ENCODE results near the gene FAM174B. TPM values are rescaled to one million over a fixed set of nuclear protein-coding genes. Genes with fewer than 3 reads are reported as not detected.

The FAM174B gene
- total RNA-seq, 2 experiments from 2014 or later: 3.4 to 3.6 TPM

GRCh38 chr15:92606126-92606835, 49.3 kb downstream of the FAM174B start:
- DNase-seq (no peak), ATAC-seq (ENCODE audit: poor library complexity) (no peak)
- Histone ChIP-seq H3K27me3 (ENCODE audit: control insufficient read depth in 1 of 2, insufficient read depth in 2 of 2, low read length in 2 of 2) (peaks cover 0 to 2% of the 10 kb centered on the region in 2 experiments), H3K4me3 (ENCODE audit: low read length) (no peak overlapping the region), H3K27ac (ENCODE audit: low read depth in 1 of 2, low read length in 2 of 2) (no peak overlapping the region), H3K36me3 (ENCODE audit: insufficient read depth, low read length) (no peaks in the 10 kb centered on the region), H3K4me1 (ENCODE audit: insufficient read depth, low read length) (no peaks in the 10 kb centered on the region), H3K9me3 (ENCODE audit: control insufficient read depth in 1 of 2, insufficient read depth in 1 of 2, low read length in 2 of 2) (no peaks in the 10 kb centered on the region)
- POLR2A ChIA-PET: no interaction called here
- Mint-ChIP-seq H3K36me3 (ENCODE audit: low read depth) (no peaks in the 10 kb centered on the region), H3K9me3 (no peaks in the 10 kb centered on the region), H3K4me3 (no peak overlapping the region), H3K27me3 (peaks cover 8% of the 10 kb centered on the region), H3K4me1 (ENCODE audit: low read depth) (no peaks in the 10 kb centered on the region), H3K27ac (no peak overlapping the region)
- CTCF ChIA-PET: no interaction called here
- no peak for TF ChIP-seq CTCF (IDR thresholded peaks at IDR 0.05)
- intact Hi-C loops (cut with DNase I, micrococcal nuclease): no loop called here

GRCh38 chr15:92605225-92605944, 50.2 kb downstream of the FAM174B start:
- Mint-ChIP-seq H3K27me3 (peaks cover 8% of the 10 kb centered on the region), H3K9me3 (no peaks in the 10 kb centered on the region), H3K27ac (no peak overlapping the region), H3K36me3 (ENCODE audit: low read depth) (no peaks in the 10 kb centered on the region), H3K4me1 (ENCODE audit: low read depth) (no peaks in the 10 kb centered on the region), H3K4me3 (no peak overlapping the region)
- ATAC-seq (ENCODE audit: poor library complexity) (no peak), DNase-seq (no peak)
- H3K36me3 ChIP-seq (ENCODE audit: insufficient read depth, low read length): no peaks in the 10 kb centered on the region
- TF ChIP-seq CTCF (IDR thresholded peaks at IDR 0.05): no peak
- no peak overlapping the region for H3K27ac ChIP-seq (ENCODE audit: low read depth in 1 of 2, low read length in 2 of 2)
- ChIA-PET CTCF (no interaction called here), POLR2A (no interaction called here)
- no peaks in the 10 kb centered on the region for H3K9me3 ChIP-seq (ENCODE audit: control insufficient read depth in 1 of 2, insufficient read depth in 1 of 2, low read length in 2 of 2)
- H3K27me3 ChIP-seq (ENCODE audit: control insufficient read depth in 1 of 2, insufficient read depth in 2 of 2, low read length in 2 of 2): peaks cover 0 to 2% of the 10 kb centered on the region in 2 experiments
- intact Hi-C loops (cut with DNase I, micrococcal nuclease): no loop called here
- no peaks in the 10 kb centered on the region for H3K4me1 ChIP-seq (ENCODE audit: insufficient read depth, low read length)
- H3K4me3 ChIP-seq (ENCODE audit: low read length): no peak overlapping the region

- ATAC-seq (ENCODE audit: poor library complexity) (no peak), DNase-seq (no peak)
- no peak for TF ChIP-seq CTCF (IDR thresholded peaks at IDR 0.05)
- no peak overlapping the region for H3K27ac Mint-ChIP-seq
- Histone ChIP-seq H3K36me3 (ENCODE audit: insufficient read depth, low read length) (no peaks in the 10 kb centered on the region), H3K9me3 (ENCODE audit: control insufficient read depth in 1 of 2, insufficient read depth in 1 of 2, low read length in 2 of 2) (no peaks in the 10 kb centered on the region), H3K27me3 (ENCODE audit: control insufficient read depth in 1 of 2, insufficient read depth in 2 of 2, low read length in 2 of 2) (peaks cover 0 to 2% of the 10 kb centered on the region in 2 experiments), H3K4me1 (ENCODE audit: insufficient read depth, low read length) (no peaks in the 10 kb centered on the region), H3K4me3 (ENCODE audit: low read length) (no peak overlapping the region), H3K27ac (ENCODE audit: low read depth in 1 of 2, low read length in 2 of 2) (no peak overlapping the region)
- H3K4me1 Mint-ChIP-seq (ENCODE audit: low read depth): no peaks in the 10 kb centered on the region
- intact Hi-C loops (cut with DNase I, micrococcal nuclease): no loop called here
- no peak overlapping the region for H3K4me3 Mint-ChIP-seq
- H3K27me3 Mint-ChIP-seq: peaks cover 8% of the 10 kb centered on the region
- ChIA-PET CTCF (interaction anchor here (0.5 kb wide), 1 partner anchor 65 kb away, joined by 3 read pairs; no protein-coding TSS in a partner anchor), POLR2A (no interaction called here)
- no peaks in the 10 kb centered on the region for H3K9me3 Mint-ChIP-seq
- no peaks in the 10 kb centered on the region for H3K36me3 Mint-ChIP-seq (ENCODE audit: low read depth)
These were observed 51.7 kb downstream of the FAM174B start for GRCh38 chr15:92603743-92604470.

Data from CD4-positive, alpha-beta T cell (primary cell).